HG02981 (cell line): ENCODE results near the gene HENMT1.
"Not testable (repeated sequence)": the region's sequence is repeated elsewhere in the genome, so short reads cannot be mapped to it uniquely, and the experiment has no call there.

ENCODE experiments used
- ATAC-seq: cut with Tn5 transposase; IDR thresholded peaks from one replicate; pipeline ENCODE4 v1.9.1; 2021; ENCODE audit warnings: mild to moderate bottlenecking, moderate library complexity; ENCODE audit not compliant: unreplicated experiment

Gene HENMT1

GRCh38 chr1:108671143-108671542 lies 10.2 kb upstream of the HENMT1 start:
- no peak for ATAC-seq

- ATAC-seq = no peak
Observed at GRCh38 chr1:108670131-108670773, 9.4 kb upstream of the HENMT1 start.

- no peak for ATAC-seq
Observed at GRCh38 chr1:108669679-108670078, 8.8 kb upstream of the HENMT1 start.

- no peak for ATAC-seq
Observed at GRCh38 chr1:108668777-108669176, 7.9 kb upstream of the HENMT1 start.

- not testable (repeated sequence) for ATAC-seq
Observed at GRCh38 chr1:108667422-108667821, 6.5 kb upstream of the HENMT1 start.

- ATAC-seq = no peak
Observed at GRCh38 chr1:108665771-108666170, 4.9 kb upstream of the HENMT1 start.

- no peak for ATAC-seq
Observed at GRCh38 chr1:108665067-108665466, 4.2 kb upstream of the HENMT1 start.

GRCh38 chr1:108664481-108664880 lies 3.6 kb upstream of the HENMT1 start:
- ATAC-seq = no peak

GRCh38 chr1:108663074-108663473 lies 2.2 kb upstream of the HENMT1 start:
- ATAC-seq = no peak

- no peak for ATAC-seq
Observed at GRCh38 chr1:108657356-108658080, 3.4 kb downstream of the HENMT1 start.

- no peak for ATAC-seq
Observed at GRCh38 chr1:108653431-108654105, 7.3 kb downstream of the HENMT1 start.

- peak; percentile 91 for ATAC-seq
Observed at GRCh38 chr1:108646648-108647269, 14.1 kb downstream of the HENMT1 start.

- no peak for ATAC-seq
Observed at GRCh38 chr1:108646265-108646647, 14.6 kb downstream of the HENMT1 start.

- ATAC-seq = no peak
Observed at GRCh38 chr1:108645564-108646184, 15.2 kb downstream of the HENMT1 start.

- ATAC-seq = no peak
Observed at GRCh38 chr1:108644984-108645383, 15.9 kb downstream of the HENMT1 start.

- no peak for ATAC-seq
Observed at GRCh38 chr1:108643492-108644335, 17.2 kb downstream of the HENMT1 start.

GRCh38 chr1:108640863-108641262 lies 20.0 kb downstream of the HENMT1 start:
- ATAC-seq = not testable (repeated sequence)

- ATAC-seq = no peak
Observed at GRCh38 chr1:108639899-108640560, 20.9 kb downstream of the HENMT1 start.

- ATAC-seq = no peak
Observed at GRCh38 chr1:108636876-108637275, 24.0 kb downstream of the HENMT1 start.

GRCh38 chr1:108634521-108634920 lies 26.4 kb downstream of the HENMT1 start:
- ATAC-seq = no peak
